ENCODE measurements around the gene PARP11.

Gene PARP11

GRCh38 chr12:3832738-3833137 is 40.5 kb downstream of the PARP11 start:
- H2BK15ac ChIP-seq (ENCODE audit: low read length) = no peak overlapping the region
- no peak overlapping the region for H4K91ac ChIP-seq (ENCODE audit: low read depth, low read length, poor library complexity)
- H3K4ac ChIP-seq (ENCODE audit: low read length) = no peak overlapping the region
- H3K9ac ChIP-seq (ENCODE audit: low read depth, low read length, poor library complexity) = no peak overlapping the region
- peaks cover 0 to 12% of the 10 kb centered on the region in 2 donors for H3K9me3 ChIP-seq (replicated peaks in 1 of 2; ENCODE audit: control insufficient read depth in 2 of 2, insufficient read depth in 1 of 2, low read depth in 1 of 2, low read length in 2 of 2)
- no peak overlapping the region for H2BK12ac ChIP-seq (ENCODE audit: low read length)
- no peaks in the 10 kb centered on the region for H3K79me1 ChIP-seq (ENCODE audit: low read depth, low read length)
- DNase-seq (ENCODE audit: low spot score) = no peak
- H3K18ac ChIP-seq (ENCODE audit: low read length) = no peak overlapping the region
- no peaks in the 10 kb centered on the region for H3K27me3 ChIP-seq (ENCODE audit: control insufficient read depth in 3 of 3, insufficient read depth in 3 of 3, low read depth in 1 of 3, low read length in 3 of 3)
- no CpG with 5 or more reads among the region's 3 CpGs for WGBS, 2 donors (ENCODE audit: extremely low coverage in 2 of 2, insufficient read length in 2 of 2, insufficient replicate concordance in 1 of 2)
- H2AFZ ChIP-seq (ENCODE audit: low read length) = no peak overlapping the region
- no peak overlapping the region for H3K4me2 ChIP-seq (ENCODE audit: insufficient read depth, low read length, poor library complexity, severe bottlenecking)
- H2BK120ac ChIP-seq (ENCODE audit: low read depth, low read length) = no peak overlapping the region
- no peak overlapping the region for H3K27ac ChIP-seq (replicated peaks; ENCODE audit: low read length)
- H3K4me1 ChIP-seq (ENCODE audit: control insufficient read depth in 2 of 2, insufficient read depth in 1 of 2, low read depth in 1 of 2, low read length in 2 of 2) = no peaks in the 10 kb centered on the region
- H3K4me3 ChIP-seq (ENCODE audit: low read length in 2 of 2) = no peak overlapping the region
- no peak overlapping the region for H2AK5ac ChIP-seq (ENCODE audit: low read depth, low read length)
- peaks cover 0 to 17% of the 10 kb centered on the region in 2 donors for H3K36me3 ChIP-seq (replicated peaks in 1 of 2; ENCODE audit: control insufficient read depth in 2 of 2, insufficient read depth in 2 of 2, low read length in 2 of 2)
- H2BK5ac ChIP-seq (ENCODE audit: low read length) = no peak overlapping the region
- H3K23ac ChIP-seq (ENCODE audit: low read depth, low read length, poor library complexity) = no peak overlapping the region
- H3K14ac ChIP-seq (ENCODE audit: low read length) = no peak overlapping the region
- H4K8ac ChIP-seq (ENCODE audit: low read depth, low read length) = no peak overlapping the region

GRCh38 chr12:3828888-3829287 is 44.3 kb downstream of the PARP11 start:
- H3K14ac ChIP-seq (ENCODE audit: low read length) = no peak overlapping the region

GRCh38 chr12:3827301-3828000 is 45.7 kb downstream of the PARP11 start:
- Histone ChIP-seq H3K27ac (replicated peaks; ENCODE audit: low read length) (no peak overlapping the region), H3K36me3 (replicated peaks in 1 of 2; ENCODE audit: control insufficient read depth in 2 of 2, insufficient read depth in 2 of 2, low read length in 2 of 2) (peaks cover 3 to 63% of the 10 kb centered on the region in 2 donors), H3K18ac (ENCODE audit: low read length) (no peak overlapping the region), H4K8ac (ENCODE audit: low read depth, low read length) (no peak overlapping the region), H3K4me2 (ENCODE audit: insufficient read depth, low read length, poor library complexity, severe bottlenecking) (no peak overlapping the region), H3K79me1 (ENCODE audit: low read depth, low read length) (no peaks in the 10 kb centered on the region), H3K4me1 (ENCODE audit: control insufficient read depth in 2 of 2, insufficient read depth in 1 of 2, low read depth in 1 of 2, low read length in 2 of 2) (no peaks in the 10 kb centered on the region), H3K9me3 (replicated peaks in 1 of 2; ENCODE audit: control insufficient read depth in 2 of 2, insufficient read depth in 1 of 2, low read depth in 1 of 2, low read length in 2 of 2) (no peaks in the 10 kb centered on the region), H2BK120ac (ENCODE audit: low read depth, low read length) (no peak overlapping the region), H3K9ac (ENCODE audit: low read depth, low read length, poor library complexity) (no peak overlapping the region), H3K4ac (ENCODE audit: low read length) (no peak overlapping the region), H2AFZ (ENCODE audit: low read length) (no peak overlapping the region), H2AK5ac (ENCODE audit: low read depth, low read length) (no peak overlapping the region), H3K23ac (ENCODE audit: low read depth, low read length, poor library complexity) (no peak overlapping the region), H2BK5ac (ENCODE audit: low read length) (no peak overlapping the region), H2BK12ac (ENCODE audit: low read length) (no peak overlapping the region), H4K91ac (ENCODE audit: low read depth, low read length, poor library complexity) (no peak overlapping the region), H3K27me3 (ENCODE audit: control insufficient read depth in 3 of 3, insufficient read depth in 3 of 3, low read depth in 1 of 3, low read length in 3 of 3) (no peaks in the 10 kb centered on the region), H2BK15ac (ENCODE audit: low read length) (no peak overlapping the region), H3K14ac (ENCODE audit: low read length) (no peak overlapping the region), H3K4me3 (ENCODE audit: low read length in 2 of 2) (no peak overlapping the region)
- WGBS, 2 donors (ENCODE audit: extremely low coverage in 2 of 2, insufficient read length in 2 of 2, insufficient replicate concordance in 1 of 2) = no CpG with 5 or more reads among the region's 3 CpGs
- DNase-seq (ENCODE audit: low spot score) = no peak

More at GRCh38 chr12:3828888-3829287, 44.3 kb downstream of the PARP11 start:
- Histone ChIP-seq H4K91ac (ENCODE audit: low read depth, low read length, poor library complexity) (no peak overlapping the region), H2BK12ac (ENCODE audit: low read length) (no peak overlapping the region), H3K27me3 (ENCODE audit: control insufficient read depth in 3 of 3, insufficient read depth in 3 of 3, low read depth in 1 of 3, low read length in 3 of 3) (no peaks in the 10 kb centered on the region), H2BK120ac (ENCODE audit: low read depth, low read length) (no peak overlapping the region), H2BK5ac (ENCODE audit: low read length) (no peak overlapping the region), H3K4ac (ENCODE audit: low read length) (no peak overlapping the region), H3K4me2 (ENCODE audit: insufficient read depth, low read length, poor library complexity, severe bottlenecking) (no peak overlapping the region), H3K9ac (ENCODE audit: low read depth, low read length, poor library complexity) (no peak overlapping the region), H2AK5ac (ENCODE audit: low read depth, low read length) (no peak overlapping the region), H3K79me1 (ENCODE audit: low read depth, low read length) (no peaks in the 10 kb centered on the region), H4K8ac (ENCODE audit: low read depth, low read length) (no peak overlapping the region), H3K27ac (replicated peaks; ENCODE audit: low read length) (no peak overlapping the region), H2BK15ac (ENCODE audit: low read length) (no peak overlapping the region), H3K23ac (ENCODE audit: low read depth, low read length, poor library complexity) (no peak overlapping the region), H3K4me3 (ENCODE audit: low read length in 2 of 2) (no peak overlapping the region), H3K4me1 (ENCODE audit: control insufficient read depth in 2 of 2, insufficient read depth in 1 of 2, low read depth in 1 of 2, low read length in 2 of 2) (no peaks in the 10 kb centered on the region), H3K9me3 (replicated peaks in 1 of 2; ENCODE audit: control insufficient read depth in 2 of 2, insufficient read depth in 1 of 2, low read depth in 1 of 2, low read length in 2 of 2) (no peaks in the 10 kb centered on the region), H2AFZ (ENCODE audit: low read length) (no peak overlapping the region), H3K36me3 (replicated peaks in 1 of 2; ENCODE audit: control insufficient read depth in 2 of 2, insufficient read depth in 2 of 2, low read length in 2 of 2) (peaks cover 3 to 53% of the 10 kb centered on the region in 2 donors), H3K18ac (ENCODE audit: low read length) (no peak overlapping the region)
- no CpG with 5 or more reads among the region's 3 CpGs for WGBS, 2 donors (ENCODE audit: extremely low coverage in 2 of 2, insufficient read length in 2 of 2, insufficient replicate concordance in 1 of 2)
- no peak for DNase-seq (ENCODE audit: low spot score)

- Histone ChIP-seq H3K4ac (ENCODE audit: low read length) (no peak overlapping the region), H3K27ac (replicated peaks; ENCODE audit: low read length) (no peak overlapping the region), H2AK5ac (ENCODE audit: low read depth, low read length) (no peak overlapping the region), H2BK12ac (ENCODE audit: low read length) (no peak overlapping the region), H4K91ac (ENCODE audit: low read depth, low read length, poor library complexity) (no peak overlapping the region), H2BK5ac (ENCODE audit: low read length) (no peak overlapping the region), H3K9me3 (replicated peaks in 1 of 2; ENCODE audit: control insufficient read depth in 2 of 2, insufficient read depth in 1 of 2, low read depth in 1 of 2, low read length in 2 of 2) (peaks cover 0 to 1% of the 10 kb centered on the region in 2 donors), H2BK120ac (ENCODE audit: low read depth, low read length) (no peak overlapping the region), H3K79me1 (ENCODE audit: low read depth, low read length) (no peaks in the 10 kb centered on the region), H3K14ac (ENCODE audit: low read length) (no peak overlapping the region), H3K4me1 (ENCODE audit: control insufficient read depth in 2 of 2, insufficient read depth in 1 of 2, low read depth in 1 of 2, low read length in 2 of 2) (no peaks in the 10 kb centered on the region), H3K4me2 (ENCODE audit: insufficient read depth, low read length, poor library complexity, severe bottlenecking) (no peak overlapping the region), H3K27me3 (ENCODE audit: control insufficient read depth in 3 of 3, insufficient read depth in 3 of 3, low read depth in 1 of 3, low read length in 3 of 3) (no peaks in the 10 kb centered on the region), H2BK15ac (ENCODE audit: low read length) (no peak overlapping the region), H4K8ac (ENCODE audit: low read depth, low read length) (no peak overlapping the region), H3K23ac (ENCODE audit: low read depth, low read length, poor library complexity) (no peak overlapping the region), H3K4me3 (ENCODE audit: low read length in 2 of 2) (no peak overlapping the region), H3K36me3 (replicated peaks in 1 of 2; ENCODE audit: control insufficient read depth in 2 of 2, insufficient read depth in 2 of 2, low read length in 2 of 2) (peaks cover 5 to 79% of the 10 kb centered on the region in 2 donors), H3K18ac (ENCODE audit: low read length) (no peak overlapping the region), H3K9ac (ENCODE audit: low read depth, low read length, poor library complexity) (no peak overlapping the region), H2AFZ (ENCODE audit: low read length) (no peak overlapping the region)
- WGBS, 2 donors (ENCODE audit: extremely low coverage in 2 of 2, insufficient read length in 2 of 2, insufficient replicate concordance in 1 of 2) = no CpG with 5 or more reads among the region's 1 CpG
- DNase-seq (ENCODE audit: low spot score) = no peak
Measured at GRCh38 chr12:3821441-3821840, 51.8 kb downstream of the PARP11 start.

All from neuronal stem cell (in vitro differentiated cells).